Mesendoderm (in vitro differentiated cells): ENCODE measurements around the gene METTL21A.
"Not testable (repeated sequence)": the region's sequence is repeated elsewhere in the genome, so short reads cannot be mapped to it uniquely, and the experiment has no call there.

Experiments
- DNase-seq: peaks from one replicate; pipeline ENCODE4 v3.0.0; 2013
- H2AK5ac ChIP-seq: 2 replicates; pipeline ENCODE4 v1.6.1; 2013; ENCODE audit warnings: low read length, inconsistent platforms
- H2BK120ac ChIP-seq: 2 replicates; pipeline ENCODE4 v1.6.1; 2013; ENCODE audit warnings: low read depth, mild to moderate bottlenecking, low read length, moderate library complexity, mixed read lengths
- H2BK15ac ChIP-seq: replicated peaks from 2 replicates; pipeline ENCODE4 v1.6.1; 2013; ENCODE audit warnings: low read depth, mild to moderate bottlenecking, moderate library complexity
- H2BK5ac ChIP-seq: 2 replicates; pipeline ENCODE4 v1.6.1; 2013; ENCODE audit warnings: low read length, inconsistent platforms
- H3K18ac ChIP-seq: 2 replicates; pipeline ENCODE4 v1.6.1; 2013; ENCODE audit warnings: mild to moderate bottlenecking, low read length, mixed read lengths
- H3K23ac ChIP-seq: one replicate; pipeline ENCODE4 v1.6.1; 2013; ENCODE audit warnings: low read length
- H3K27ac ChIP-seq: 2 replicates; pipeline ENCODE4 v1.5.1; 2013; ENCODE audit warnings: low read depth, mild to moderate bottlenecking, inconsistent platforms, low read length, moderate library complexity
- H3K27me3 ChIP-seq: 2 replicates; pipeline ENCODE4 v1.6.1; 2013; ENCODE audit warnings: low read length, control low read depth, mild to moderate bottlenecking, inconsistent platforms; ENCODE audit not compliant: insufficient read depth, poor library complexity
- H3K36me3 ChIP-seq: 2 replicates; pipeline ENCODE4 v1.6.1; 2013; ENCODE audit warnings: low read length, inconsistent platforms; ENCODE audit not compliant: control insufficient read depth, insufficient read depth
- H3K4ac ChIP-seq: one replicate; pipeline ENCODE4 v1.6.1; 2013; ENCODE audit warnings: low read depth, mild to moderate bottlenecking, low read length, moderate library complexity
- H3K4me1 ChIP-seq: 2 replicates; pipeline ENCODE4 v1.6.1; 2013; ENCODE audit warnings: low read depth, low read length, inconsistent platforms; ENCODE audit not compliant: control insufficient read depth
- H3K4me2 ChIP-seq: 2 replicates; pipeline ENCODE4 v1.6.1; 2013; ENCODE audit warnings: low read length
- H3K4me3 ChIP-seq: 2 replicates; pipeline ENCODE4 v1.5.1; 2013; ENCODE audit warnings: mild to moderate bottlenecking, low read length
- H3K56ac ChIP-seq: one replicate; pipeline ENCODE4 v1.6.1; 2013; ENCODE audit warnings: low read length
- H3K79me1 ChIP-seq: 2 replicates; pipeline ENCODE4 v1.6.1; 2013; ENCODE audit warnings: low read length, inconsistent platforms
- H3K79me2 ChIP-seq: 2 replicates; pipeline ENCODE4 v1.6.1; 2013; ENCODE audit warnings: mild to moderate bottlenecking, low read length; ENCODE audit not compliant: control insufficient read depth, insufficient read depth
- H3K9ac ChIP-seq: 2 replicates; pipeline ENCODE4 v1.6.1; 2013; ENCODE audit warnings: low read length, inconsistent platforms
- H4K5ac ChIP-seq: one replicate; pipeline ENCODE4 v1.6.1; 2013; ENCODE audit warnings: low read length
- H4K8ac ChIP-seq: one replicate; pipeline ENCODE4 v1.6.1; 2013; ENCODE audit warnings: low read depth, mild to moderate bottlenecking, control low read depth, low read length, moderate library complexity
- WGBS: extraction: QIAGEN DNeasy Blood & Tissue Kit; methylation state at CpG from one replicate; pipeline ENCODE4 v1.1.7; 2013; ENCODE audit warnings: low lambda C conversion rate, missing lambda C conversion rate; ENCODE audit not compliant: insufficient coverage; ENCODE audit errors: extremely low coverage; 5-methylcytosine and 5-hydroxymethylcytosine counted together

The METTL21A gene

DNA sequence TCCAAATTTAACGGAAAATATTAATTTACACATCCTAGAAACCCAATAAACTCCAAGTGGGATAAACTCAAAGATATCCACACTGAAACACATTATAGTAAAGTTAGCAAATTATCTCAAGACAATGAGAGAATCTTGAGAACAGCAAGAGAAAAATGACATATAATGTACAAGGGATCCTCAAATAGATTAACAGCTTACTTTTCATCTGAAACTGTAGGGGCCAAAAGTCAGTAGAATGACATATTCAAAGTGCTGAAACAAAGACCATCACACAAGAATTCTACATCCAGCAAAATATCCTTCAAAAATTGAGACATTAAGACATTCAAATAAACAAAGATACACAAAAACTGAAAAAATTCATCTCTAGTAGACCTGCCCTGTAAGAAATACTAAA, 18.7 kb upstream of the METTL21A start:
- Histone ChIP-seq H3K56ac (no peak overlapping the region), H2BK120ac (no peak overlapping the region), H3K23ac (no peak overlapping the region), H3K27ac (no peak overlapping the region), H3K4me2 (no peak overlapping the region), H2BK5ac (no peak overlapping the region), H3K4me3 (no peak overlapping the region), H3K18ac (no peak overlapping the region), H3K4ac (no peak overlapping the region), H2AK5ac (no peak overlapping the region), H3K79me1 (no peaks in the 10 kb centered on the region), H3K4me1 (no peaks in the 10 kb centered on the region), H3K79me2 (no peaks in the 10 kb centered on the region), H4K8ac (no peak overlapping the region), H4K5ac (no peak overlapping the region), H3K36me3 (no peaks in the 10 kb centered on the region), H2BK15ac (no peak overlapping the region), H3K27me3 (no peaks in the 10 kb centered on the region), H3K9ac (no peak overlapping the region)
- WGBS: no CpG with 5 or more reads among the region's 1 CpG
- no peak for DNase-seq

DNA sequence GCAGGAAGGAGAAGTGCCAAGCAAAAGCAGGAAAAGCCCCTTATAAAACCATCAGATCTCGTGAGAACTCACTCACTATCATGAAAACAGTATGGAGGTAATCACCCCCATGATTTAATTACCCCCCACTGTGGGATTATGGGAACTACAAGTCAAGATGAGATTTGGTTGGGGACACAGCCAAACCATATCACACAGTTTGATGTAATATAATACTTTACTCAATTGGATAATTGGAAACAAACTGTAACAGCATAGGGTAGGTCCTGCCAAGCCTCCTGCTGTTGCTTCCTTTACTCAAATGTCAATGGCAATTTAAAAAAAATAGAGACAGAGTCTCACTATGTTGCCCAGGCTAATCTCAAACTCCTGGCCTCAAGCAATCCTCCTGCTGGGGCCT, 15.5 kb upstream of the METTL21A start:
- H3K23ac ChIP-seq: no peak overlapping the region
- H2BK15ac ChIP-seq: no peak overlapping the region
- H3K79me2 ChIP-seq: no peaks in the 10 kb centered on the region
- no peak overlapping the region for H3K56ac ChIP-seq
- H3K79me1 ChIP-seq: no peaks in the 10 kb centered on the region
- H3K4me3 ChIP-seq: no peak overlapping the region
- H3K18ac ChIP-seq: no peak overlapping the region
- no peak overlapping the region for H3K4me2 ChIP-seq
- H3K9ac ChIP-seq: no peak overlapping the region
- no peak overlapping the region for H3K4ac ChIP-seq
- H4K8ac ChIP-seq: no peak overlapping the region
- no peak overlapping the region for H2BK120ac ChIP-seq
- H3K36me3 ChIP-seq: no peaks in the 10 kb centered on the region
- H3K27me3 ChIP-seq: no peaks in the 10 kb centered on the region
- no peaks in the 10 kb centered on the region for H3K4me1 ChIP-seq
- no peak overlapping the region for H3K27ac ChIP-seq
- WGBS: no CpG with 5 or more reads among the region's 1 CpG
- no peak for DNase-seq
- no peak overlapping the region for H2AK5ac ChIP-seq
- H4K5ac ChIP-seq: no peak overlapping the region
- H2BK5ac ChIP-seq: no peak overlapping the region

GRCh38 chr2:207640160-207640559, 15.0 kb upstream of the METTL21A start:
- Histone ChIP-seq H3K79me2 (no peaks in the 10 kb centered on the region), H3K4me2 (no peak overlapping the region), H3K9ac (no peak overlapping the region), H3K27ac (no peak overlapping the region), H3K4me3 (no peak overlapping the region), H3K4ac (no peak overlapping the region), H3K4me1 (no peaks in the 10 kb centered on the region), H3K18ac (no peak overlapping the region), H2BK120ac (no peak overlapping the region), H2BK5ac (no peak overlapping the region), H3K36me3 (no peaks in the 10 kb centered on the region), H4K8ac (no peak overlapping the region), H2BK15ac (no peak overlapping the region), H2AK5ac (no peak overlapping the region), H3K56ac (no peak overlapping the region), H3K79me1 (no peaks in the 10 kb centered on the region), H3K27me3 (no peaks in the 10 kb centered on the region), H4K5ac (no peak overlapping the region), H3K23ac (no peak overlapping the region)
- DNase-seq: no peak

- WGBS: no CpG with 5 or more reads among the region's 3 CpGs
These were observed 14.1 kb upstream of the METTL21A start for GRCh38 chr2:207639288-207639687.

DNA sequence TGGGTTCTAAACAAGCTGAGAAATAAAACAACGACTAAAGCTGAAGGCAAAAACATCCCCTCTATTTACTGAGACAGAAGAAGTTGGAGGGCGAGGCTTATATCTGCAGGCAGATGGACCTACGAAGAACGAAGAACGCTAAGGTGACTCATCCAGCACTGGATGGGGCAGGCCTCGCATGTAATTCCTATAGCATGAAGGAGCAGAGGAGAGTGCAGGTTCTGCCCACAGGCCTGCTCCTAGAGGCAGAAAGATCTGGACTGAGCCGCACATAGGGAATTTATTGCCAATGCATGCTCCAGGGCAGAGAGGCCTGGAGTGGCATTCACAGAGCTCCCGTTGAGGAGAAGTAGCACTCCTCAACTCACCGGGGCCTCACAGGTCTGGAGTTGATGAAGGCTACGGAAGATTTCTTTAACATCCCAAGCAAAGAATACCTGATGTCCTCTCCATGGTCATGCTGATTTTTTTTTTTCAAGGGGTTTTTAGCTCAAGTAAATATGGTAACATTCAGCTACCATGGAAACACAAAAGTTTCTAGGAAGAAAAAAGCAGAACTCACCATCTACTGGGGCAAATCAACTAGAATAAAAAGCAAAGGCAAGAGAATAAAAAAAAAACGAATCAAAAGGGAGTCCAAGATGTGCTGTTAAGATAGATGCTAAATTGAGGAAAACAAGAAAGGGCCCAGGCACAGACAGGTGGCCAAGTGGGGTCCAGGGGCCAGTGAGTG, 10.4 kb upstream of the METTL21A start:
- H3K56ac ChIP-seq: no peak overlapping the region
- H4K5ac ChIP-seq: no peak overlapping the region
- H2BK120ac ChIP-seq: no peak overlapping the region
- WGBS: no CpG with 5 or more reads among the region's 11 CpGs
- peak; percentile 41 for DNase-seq
- H2BK5ac ChIP-seq: no peak overlapping the region
- H3K4me3 ChIP-seq: no peak overlapping the region
- H3K4me1 ChIP-seq: no peaks in the 10 kb centered on the region
- no peak overlapping the region for H4K8ac ChIP-seq
- H2AK5ac ChIP-seq: no peak overlapping the region
- H3K27ac ChIP-seq: no peak overlapping the region
- no peak overlapping the region for H2BK15ac ChIP-seq
- no peak overlapping the region for H3K18ac ChIP-seq
- H3K4ac ChIP-seq: no peak overlapping the region
- H3K79me2 ChIP-seq: no peaks in the 10 kb centered on the region
- H3K9ac ChIP-seq: no peak overlapping the region
- no peaks in the 10 kb centered on the region for H3K36me3 ChIP-seq
- H3K4me2 ChIP-seq: no peak overlapping the region
- no peaks in the 10 kb centered on the region for H3K79me1 ChIP-seq
- H3K23ac ChIP-seq: no peak overlapping the region
- H3K27me3 ChIP-seq: no peaks in the 10 kb centered on the region

More at GRCh38 chr2:207639288-207639687, 14.1 kb upstream of the METTL21A start:
- H3K4me2 ChIP-seq, DNase-seq, H4K8ac ChIP-seq, H2BK15ac ChIP-seq, H3K36me3 ChIP-seq, H3K18ac ChIP-seq, H3K4me3 ChIP-seq, H2AK5ac ChIP-seq, H3K4me1 ChIP-seq, H3K9ac ChIP-seq, H3K23ac ChIP-seq, H3K27ac ChIP-seq, H3K79me2 ChIP-seq, H3K79me1 ChIP-seq, H2BK120ac ChIP-seq, H4K5ac ChIP-seq, H3K4ac ChIP-seq, H2BK5ac ChIP-seq, H3K56ac ChIP-seq, H3K27me3 ChIP-seq: not testable (repeated sequence)

- no CpG with 5 or more reads among the region's 3 CpGs for WGBS
- H2BK120ac ChIP-seq: no peak overlapping the region
- H2AK5ac ChIP-seq: no peak overlapping the region
- H3K56ac ChIP-seq: no peak overlapping the region
- H3K4me2 ChIP-seq: no peak overlapping the region
- H3K4me3 ChIP-seq: no peak overlapping the region
- H3K4ac ChIP-seq: no peak overlapping the region
- H3K4me1 ChIP-seq: no peaks in the 10 kb centered on the region
- no peaks in the 10 kb centered on the region for H3K36me3 ChIP-seq
- no peak overlapping the region for H4K5ac ChIP-seq
- no peaks in the 10 kb centered on the region for H3K79me1 ChIP-seq
- no peak overlapping the region for H2BK5ac ChIP-seq
- DNase-seq: no peak
- no peak overlapping the region for H3K9ac ChIP-seq
- no peaks in the 10 kb centered on the region for H3K79me2 ChIP-seq
- H4K8ac ChIP-seq: no peak overlapping the region
- H2BK15ac ChIP-seq: no peak overlapping the region
- no peak overlapping the region for H3K27ac ChIP-seq
- H3K18ac ChIP-seq: no peak overlapping the region
- H3K23ac ChIP-seq: no peak overlapping the region
- H3K27me3 ChIP-seq: no peaks in the 10 kb centered on the region
These were observed 8.5 kb upstream of the METTL21A start for GRCh38 chr2:207633686-207634085.
